Kidney (tissue), 14 donors: ENCODE results near the gene SULT4A1. TPM values are rescaled to one million over a fixed set of nuclear protein-coding genes. Genes with fewer than 3 reads are reported as not detected.
A peak's percentile ranks its signal among the peaks of the same experiment; 100 is the strongest.

Experiments used
- DNase-seq, 5 donors: peaks; one replicate each; pipeline ENCODE4 v3.0.0-alpha.2; 2013 to 2020
- FAIRE-seq: peaks from 2 replicates; lab custom pipeline; 2012; peaks lifted over from hg19 to GRCh38; lab: Jason Lieb, UNC
- H3K27ac ChIP-seq, 2 donors: one replicate each; pipeline ENCODE4 v1.7.0; 2013; ENCODE audit warnings: low read depth in 2 of 2, low read length in 2 of 2, inconsistent platforms in 1 of 2
- H3K27me3 ChIP-seq: one replicate; pipeline ENCODE4 v1.7.1; 2013; ENCODE audit warnings: low read length, inconsistent platforms; ENCODE audit not compliant: control insufficient read depth, insufficient read depth
- H3K36me3 ChIP-seq, 3 donors: one replicate each; pipeline versions ENCODE4 v1.7.0 to v1.7.1; 2013; ENCODE audit warnings: low read length in 3 of 3, control low read depth in 1 of 3, inconsistent platforms in 1 of 3; ENCODE audit not compliant: insufficient read depth in 3 of 3, control insufficient read depth in 2 of 3
- H3K4me1 ChIP-seq, 3 donors: one replicate each; pipeline versions ENCODE4 v1.7.0 to v1.7.1; 2013; ENCODE audit warnings: low read length in 3 of 3, inconsistent platforms in 1 of 3, low read depth in 1 of 3; ENCODE audit not compliant: control insufficient read depth in 2 of 3, insufficient read depth in 2 of 3
- H3K4me3 ChIP-seq, 3 donors: one replicate each; pipeline versions ENCODE4 v1.7.0 to v1.8.1; 2013; ENCODE audit warnings: low read length in 3 of 3, control low read depth in 1 of 3, inconsistent platforms in 1 of 3
- H3K9ac ChIP-seq, 3 donors: one replicate each; pipeline versions ENCODE4 v1.7.0 to v1.7.1; 2013; ENCODE audit warnings: low read length in 3 of 3, control low read depth in 1 of 3, inconsistent platforms in 1 of 3
- H3K9me3 ChIP-seq, 3 donors: one replicate each; pipeline versions ENCODE4 v1.7.0 to v1.7.1; 2013; ENCODE audit warnings: low read length in 3 of 3, control low read depth in 1 of 3, inconsistent platforms in 1 of 3; ENCODE audit not compliant: control insufficient read depth in 2 of 3, insufficient read depth in 1 of 3
- CTCF ChIP-seq: IDR thresholded peaks from 3 replicates; pipeline ENCODE4 v1.5.1; 2012; ENCODE audit warnings: mild to moderate bottlenecking, moderate library complexity, borderline replicate concordance; ENCODE audit not compliant: insufficient read depth; ENCODE audit errors: extremely low read depth
- intact Hi-C: fragments of 100-400 bp; cut with DNase I; formaldehyde crosslinking; loops from one replicate; pipeline ENCODE4 v1.11.1; 2022
- polyA plus RNA-seq: library from polyadenylated mRNA; stranded (reverse); fragments of 350-450 nt; fragmentation: Illumina TruSeq; extraction: RNeasy Lipid Tissue Mini Kit (QIAGEN cat#74804); gene quantifications from one replicate; pipeline ENCODE4 v1.2.3, GENCODE V29; 2014; ENCODE audit warnings: low read depth, low replicate concordance; ENCODE audit not compliant: insufficient read depth
- total RNA-seq: library from RNA; stranded (reverse); fragmentation: NEBNext Ultra II Directional; extraction: Animal tissue kit (Norgen Biotek cat#: 25700); gene quantifications from one replicate; pipeline ENCODE4 v1.2.1, GENCODE V29; 2021
- donor health status: control.
- donor health status: control.
- donor health status: control.
- donor health status: control.
- donor health status: control.
- donor health status: DM: yes; HTN: yes; CAD: no.
- donor health status: Normal renal cell carcinoma (clear cell type).

SULT4A1 gene
- total and polyA plus RNA-seq, 2 donors from 2014 or later, result 0.52 to 0.57 TPM

GRCh38 chr22:43845981-43846380 is 16.3 kb downstream of the SULT4A1 start:
- Histone ChIP-seq H3K9me3 (no peaks in the 10 kb centered on the region), H3K4me3 (no peak overlapping the region), H3K27ac (no peak overlapping the region), H3K27me3 (no peaks in the 10 kb centered on the region), H3K4me1 (no peaks in the 10 kb centered on the region), H3K36me3 (no peaks in the 10 kb centered on the region), H3K9ac (no peak overlapping the region)
- FAIRE-seq (no peak), DNase-seq (peak in 2 of 5 donors; percentile 36 to 46)
- intact Hi-C loops, result no loop called here
- no peak for TF ChIP-seq CTCF

GRCh38 chr22:43844560-43845545 is 17.5 kb downstream of the SULT4A1 start:
- DNase-seq, result peak in 1 of 5 donors; percentile 73
- Histone ChIP-seq H3K27me3 (no peaks in the 10 kb centered on the region), H3K4me1 (no peaks in the 10 kb centered on the region), H3K9ac (no peak overlapping the region), H3K27ac (no peak overlapping the region), H3K36me3 (no peaks in the 10 kb centered on the region), H3K9me3 (no peaks in the 10 kb centered on the region), H3K4me3 (no peak overlapping the region)
- intact Hi-C loops, result no loop called here
- FAIRE-seq, result no peak
- no peak for TF ChIP-seq CTCF

GRCh38 chr22:43843783-43844530 is 18.4 kb downstream of the SULT4A1 start:
- Histone ChIP-seq H3K36me3 (no peaks in the 10 kb centered on the region), H3K4me1 (no peaks in the 10 kb centered on the region), H3K27ac (no peak overlapping the region), H3K4me3 (no peak overlapping the region), H3K27me3 (no peaks in the 10 kb centered on the region), H3K9ac (no peak overlapping the region), H3K9me3 (no peaks in the 10 kb centered on the region)
- peak in 1 of 5 donors; percentile 67 for DNase-seq
- no peak for FAIRE-seq
- intact Hi-C loops, result no loop called here
- no peak for TF ChIP-seq CTCF
